ENCODE measurements around the gene PSMC4.
"Not testable (repeated sequence)": the region's sequence is repeated elsewhere in the genome, so short reads cannot be mapped to it uniquely, and the experiment has no call there.

PSMC4 gene

DNA sequence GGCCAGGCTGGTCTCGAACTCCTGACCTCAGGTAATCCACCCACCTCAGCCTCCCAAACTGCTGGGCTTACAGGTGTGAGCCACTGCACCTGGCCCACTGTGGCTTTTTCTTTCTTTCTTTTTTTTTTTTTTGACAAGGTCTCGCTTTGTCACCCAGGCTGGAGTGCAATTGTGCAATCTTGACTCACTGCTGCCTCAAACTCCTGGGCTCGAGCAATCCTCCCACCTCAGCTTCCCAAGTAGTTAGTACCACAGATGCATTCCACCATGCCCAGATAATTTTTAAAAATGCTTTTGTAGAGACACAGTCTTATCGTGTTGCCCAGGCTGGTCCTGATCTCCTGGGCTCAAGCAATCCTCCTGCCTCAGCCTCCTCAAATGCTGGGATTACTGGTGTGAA lies 24.4 kb upstream of the PSMC4 start:
- no peak for DNase-seq (ENCODE audit: low read depth)

DNA sequence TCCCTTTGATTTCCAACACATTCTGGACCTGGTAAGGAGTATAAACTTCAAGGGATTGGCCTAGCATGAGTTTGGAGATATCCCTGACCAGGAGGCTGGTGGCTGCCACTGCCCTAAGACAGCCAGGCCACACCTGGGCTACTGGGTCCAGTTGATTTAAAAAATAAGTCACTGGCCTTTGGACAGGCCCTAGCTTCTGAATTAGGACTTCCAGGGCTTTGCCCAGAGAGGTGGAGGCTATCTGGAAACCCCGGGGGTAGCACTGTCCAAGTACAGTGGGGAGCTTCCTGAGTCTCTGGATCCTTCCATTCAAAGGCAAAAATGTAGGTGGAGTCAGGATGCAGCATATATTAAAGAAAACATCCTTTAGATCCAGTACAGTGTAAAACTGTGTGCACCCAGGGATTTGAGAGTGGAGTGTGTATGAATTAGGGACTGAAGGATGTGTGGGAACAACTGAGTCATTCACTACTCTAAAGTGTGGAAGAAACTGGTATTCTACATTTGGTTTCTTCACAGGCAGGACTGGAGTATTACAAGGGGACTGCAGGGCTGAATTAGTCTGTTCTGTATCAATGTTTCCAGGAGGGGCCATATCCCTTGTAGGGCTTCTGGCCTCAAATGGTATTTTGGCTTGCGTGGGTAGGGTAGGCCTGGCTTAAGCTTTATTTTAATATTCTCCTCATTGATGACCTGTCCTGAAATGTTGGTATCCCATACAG lies 21.8 kb upstream of the PSMC4 start:
- DNase-seq (ENCODE audit: low read depth): no peak

- no peak for DNase-seq (ENCODE audit: low read depth)
These were observed 19.8 kb upstream of the PSMC4 start for GRCh38 chr19:39951065-39951650.

GRCh38 chr19:39951686-39952085 lies 19.3 kb upstream of the PSMC4 start:
- DNase-seq (ENCODE audit: low read depth): no peak

GRCh38 chr19:39953915-39954314 lies 17.1 kb upstream of the PSMC4 start:
- no peak for DNase-seq (ENCODE audit: low read depth)

DNA sequence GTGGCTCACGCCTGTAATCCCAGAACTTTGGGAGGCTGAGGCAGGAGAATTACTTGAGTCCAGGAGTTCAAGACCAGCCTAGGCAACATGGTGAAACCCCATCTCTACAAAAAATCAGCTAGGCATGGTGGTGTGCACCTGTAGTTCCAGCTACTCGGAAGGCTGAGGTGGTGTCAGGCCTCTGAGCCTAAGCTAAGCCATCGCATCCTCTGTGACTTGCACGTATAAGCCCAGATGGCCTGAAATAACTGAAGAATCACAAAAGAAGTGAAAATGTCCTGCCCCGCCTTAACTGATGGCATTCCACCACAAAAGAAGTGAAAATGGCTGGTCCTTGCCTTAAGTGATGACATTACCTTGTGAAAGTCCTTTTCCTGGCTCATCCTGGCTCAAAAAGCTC lies 13.1 kb upstream of the PSMC4 start:
- not testable (repeated sequence) for DNase-seq (ENCODE audit: low read depth)

- DNase-seq (ENCODE audit: low read depth): not testable (repeated sequence)
These were observed 12.0 kb upstream of the PSMC4 start for GRCh38 chr19:39958942-39959341.

DNA sequence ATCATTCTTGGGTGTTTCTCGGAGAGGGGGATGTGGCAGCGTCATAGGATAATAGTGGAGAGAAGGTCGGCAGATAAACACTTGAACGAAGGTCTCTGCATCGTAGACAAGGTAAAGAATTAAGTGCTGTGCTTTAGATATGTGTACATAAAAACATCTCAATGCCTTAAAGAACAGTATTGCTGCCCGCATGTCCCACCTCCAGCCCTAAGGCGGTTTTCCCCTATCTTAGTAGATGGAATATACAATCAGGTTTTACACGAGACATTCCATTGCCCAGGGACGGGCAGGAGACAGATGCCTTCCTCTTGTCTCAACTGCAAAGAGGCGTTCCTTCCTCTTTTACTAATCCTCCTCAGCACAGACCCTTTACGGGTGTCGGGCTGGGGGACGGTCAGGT lies 11.6 kb upstream of the PSMC4 start:
- not testable (repeated sequence) for DNase-seq (ENCODE audit: low read depth)

DNA sequence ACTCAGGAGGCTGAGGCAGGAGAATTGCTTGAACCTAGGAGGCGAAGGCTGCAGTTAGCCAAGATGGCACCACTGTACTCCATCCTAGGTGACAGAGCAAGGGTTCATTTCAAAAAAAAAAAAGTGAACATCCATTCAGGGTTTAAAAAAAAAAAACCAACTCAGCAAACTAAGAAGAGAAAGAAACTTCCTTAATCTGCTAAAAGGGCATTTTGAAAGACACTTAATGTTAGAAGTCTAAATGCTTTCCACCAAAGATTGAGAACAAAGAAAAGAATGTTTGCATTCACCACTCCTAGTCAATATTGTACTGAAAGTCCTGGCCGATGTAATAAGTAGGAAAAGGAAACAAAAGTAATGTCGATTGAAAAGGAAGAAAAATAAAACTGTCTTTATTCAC lies 7.1 kb upstream of the PSMC4 start:
- DNase-seq (ENCODE audit: low read depth): no peak

DNA sequence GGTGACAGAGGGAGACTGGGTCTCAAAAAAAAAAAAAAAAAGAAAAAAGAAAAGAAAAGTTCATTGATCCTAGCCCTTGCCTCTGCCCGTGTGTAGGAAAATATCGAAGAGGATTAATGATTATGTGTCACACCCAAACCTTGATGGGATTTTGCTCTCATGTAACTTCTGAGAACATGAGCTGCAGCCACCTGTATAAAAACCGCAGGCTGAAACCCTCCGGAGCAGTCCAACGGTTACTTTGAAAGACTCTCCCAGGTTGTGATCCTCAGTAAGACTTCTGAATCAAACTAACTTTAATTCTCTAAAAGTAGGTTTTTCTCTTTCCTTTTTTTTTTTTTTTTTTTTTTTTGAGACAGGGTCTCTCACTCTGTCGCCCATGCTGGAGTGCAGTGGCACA lies 4.3 kb upstream of the PSMC4 start:
- DNase-seq (ENCODE audit: low read depth): no peak

DNA sequence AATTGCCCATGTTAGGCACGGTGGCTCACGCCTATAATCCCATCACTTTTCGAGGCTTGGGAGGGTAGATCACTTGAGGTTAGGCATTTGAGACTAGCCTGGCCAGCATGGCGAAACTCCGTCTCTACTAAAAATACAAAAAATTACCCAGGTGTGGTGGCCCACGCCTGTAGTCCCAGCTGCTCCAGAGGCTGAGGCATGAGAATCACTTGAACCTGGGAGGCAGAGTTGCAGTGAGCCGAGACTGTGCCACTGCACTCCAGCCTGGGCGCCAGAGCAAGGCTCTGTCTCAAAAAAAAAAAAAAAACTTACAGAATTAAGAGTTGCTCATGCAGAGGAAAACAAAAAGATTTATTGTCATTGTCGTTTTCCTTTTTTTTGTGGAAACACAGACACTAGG lies 3.4 kb upstream of the PSMC4 start:
- no peak for DNase-seq (ENCODE audit: low read depth)

DNA sequence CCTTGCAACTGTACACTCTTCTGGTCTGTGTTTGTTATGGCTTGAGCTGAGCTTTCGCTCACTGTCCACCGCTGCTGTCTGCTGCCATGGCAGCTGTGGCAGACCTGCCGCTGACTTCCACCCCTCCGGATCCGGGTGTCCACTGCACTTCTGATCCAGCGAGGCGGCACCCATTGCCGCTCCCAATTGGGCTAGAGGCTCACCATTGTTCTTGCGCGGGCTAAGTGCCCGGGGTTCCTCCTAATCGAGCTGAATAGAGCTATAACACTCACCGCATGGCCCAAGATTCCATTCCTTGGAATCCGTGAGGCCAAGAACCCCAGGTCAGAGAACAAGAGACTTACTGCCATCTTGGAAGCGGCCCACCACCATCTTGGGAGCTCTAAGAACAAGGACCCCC lies 2.2 kb upstream of the PSMC4 start:
- no peak for DNase-seq (ENCODE audit: low read depth)

- no peak for DNase-seq (ENCODE audit: low read depth)
These were observed 1.7 kb upstream of the PSMC4 start for GRCh38 chr19:39969266-39969665.

DNA sequence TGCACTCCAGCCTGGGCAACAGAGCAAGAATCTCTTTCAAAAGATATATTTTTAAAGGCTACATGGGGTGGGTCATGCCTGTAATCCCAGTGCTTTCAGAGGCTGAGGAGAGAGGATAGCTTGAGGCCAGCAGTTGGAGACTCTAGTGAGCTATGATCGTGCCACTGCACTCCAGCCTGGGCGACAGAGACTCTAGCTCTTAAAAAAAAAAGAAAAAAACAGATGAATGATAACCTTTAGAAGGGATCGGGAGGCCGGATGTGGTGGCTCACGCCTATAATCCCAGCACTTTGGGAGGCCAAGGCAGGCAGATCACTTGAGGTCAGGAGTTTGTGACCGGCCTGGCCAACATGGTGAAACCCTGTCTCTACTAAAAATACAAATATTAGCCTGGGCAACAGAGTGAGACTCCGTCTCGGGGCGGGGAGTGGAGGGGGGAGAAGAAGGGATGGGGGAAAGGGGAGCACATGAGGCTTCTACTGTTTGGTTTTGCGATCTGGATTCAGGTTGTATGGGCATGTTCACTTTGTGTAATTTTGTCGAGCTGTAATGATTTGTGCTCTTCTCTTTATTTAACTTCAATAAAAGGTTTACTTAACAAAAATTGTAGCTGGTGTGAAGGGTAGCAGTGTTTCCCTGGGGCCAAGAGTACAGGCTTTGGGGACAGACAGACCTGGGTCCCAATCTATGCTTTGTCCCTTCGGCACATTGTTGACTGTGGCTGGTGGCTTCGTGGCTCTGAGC lies 1.1 kb upstream of the PSMC4 start:
- DNase-seq (ENCODE audit: low read depth): no peak

- DNase-seq (ENCODE audit: low read depth): no peak
These were observed 615 bp upstream of the PSMC4 start for GRCh38 chr19:39970425-39970674.

- DNase-seq (ENCODE audit: low read depth): no peak
These were observed 543 bp downstream of the PSMC4 start for GRCh38 chr19:39971380-39972035.

DNA sequence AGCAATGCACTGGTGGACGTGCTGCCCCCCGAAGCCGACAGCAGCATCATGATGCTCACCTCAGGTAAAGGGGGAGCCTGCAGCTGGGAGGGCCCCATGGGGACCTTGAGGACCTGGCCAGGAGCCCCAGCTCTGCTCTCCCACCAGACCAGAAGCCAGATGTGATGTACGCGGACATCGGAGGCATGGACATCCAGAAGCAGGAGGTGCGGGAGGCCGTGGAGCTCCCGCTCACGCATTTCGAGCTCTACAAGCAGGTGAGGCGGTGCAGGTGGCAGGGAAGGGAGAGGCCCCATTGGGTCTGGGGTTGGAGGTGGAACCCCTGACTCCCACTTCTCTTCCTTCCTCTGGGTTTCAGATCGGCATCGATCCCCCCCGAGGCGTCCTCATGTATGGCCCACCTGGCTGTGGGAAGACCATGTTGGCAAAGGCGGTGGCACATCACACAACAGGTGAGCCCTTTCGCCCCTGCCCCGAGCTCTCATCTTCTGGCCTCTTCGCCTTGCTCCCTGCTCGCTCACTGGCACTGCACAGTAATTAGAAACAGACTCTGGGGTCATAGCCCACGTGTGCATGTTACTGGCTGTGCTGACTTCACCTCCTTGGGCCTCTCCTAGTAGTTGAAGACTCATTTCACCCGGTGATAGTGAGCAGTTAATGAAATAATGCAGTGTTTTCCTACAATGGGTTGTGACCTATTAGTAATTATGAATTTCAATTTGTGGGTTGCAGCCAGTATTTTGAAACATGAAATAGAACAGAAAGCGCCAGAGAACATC lies 3.6 kb downstream of the PSMC4 start:
- no peak for DNase-seq (ENCODE audit: low read depth)

DNA sequence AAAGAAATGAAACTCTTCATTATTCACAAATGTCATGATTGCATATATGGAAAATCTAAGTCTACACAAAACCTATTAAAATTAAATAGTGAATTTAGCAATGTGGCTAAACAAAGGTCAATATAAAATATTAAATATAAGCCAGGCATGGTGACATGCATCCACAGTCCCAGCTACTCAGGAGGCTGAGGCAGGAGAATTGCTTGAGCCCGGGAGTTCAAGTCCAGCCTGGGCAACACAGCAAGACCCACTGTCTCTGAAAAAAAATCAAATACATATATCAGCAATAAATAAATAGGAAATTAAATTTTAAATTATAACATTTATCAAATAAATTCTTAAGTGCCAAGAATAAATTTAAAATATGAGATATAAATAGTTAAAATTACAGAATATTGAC lies 11.9 kb downstream of the PSMC4 start:
- DNase-seq (ENCODE audit: low read depth): no peak

DNA sequence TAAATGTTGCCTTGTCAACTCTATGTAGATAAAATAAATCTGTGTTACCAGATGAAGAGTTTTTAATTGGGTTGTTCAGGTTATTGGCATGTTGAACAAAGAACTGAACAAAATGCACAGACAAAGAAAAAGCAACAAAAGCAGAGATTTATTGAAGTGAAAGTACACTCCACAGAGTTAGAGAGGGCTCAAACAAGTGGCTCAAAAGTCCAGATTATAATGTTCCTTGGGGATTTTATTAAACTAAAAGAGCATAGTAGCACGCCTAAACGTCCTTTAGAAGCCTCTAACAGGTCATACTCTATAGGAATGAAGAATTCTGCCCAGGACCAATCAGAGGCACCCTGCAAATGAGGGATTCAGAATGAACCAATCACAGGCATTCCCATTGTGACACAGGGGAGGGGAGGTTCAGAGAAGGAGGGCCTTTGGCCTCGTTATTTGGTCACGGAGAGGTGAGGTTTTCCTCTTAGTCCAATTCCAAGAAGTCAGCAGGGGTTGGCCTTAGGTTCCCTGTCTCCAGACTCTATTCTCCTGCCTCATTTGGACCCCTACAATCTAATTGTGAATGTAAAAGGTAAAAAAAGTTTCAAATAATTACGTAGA lies 12.8 kb downstream of the PSMC4 start:
- no peak for DNase-seq (ENCODE audit: low read depth)

- no peak for DNase-seq (ENCODE audit: low read depth)
These were observed 15.7 kb downstream of the PSMC4 start for GRCh38 chr19:39986643-39987042.

GRCh38 chr19:39987167-39987566 lies 16.2 kb downstream of the PSMC4 start:
- no peak for DNase-seq (ENCODE audit: low read depth)

DNA sequence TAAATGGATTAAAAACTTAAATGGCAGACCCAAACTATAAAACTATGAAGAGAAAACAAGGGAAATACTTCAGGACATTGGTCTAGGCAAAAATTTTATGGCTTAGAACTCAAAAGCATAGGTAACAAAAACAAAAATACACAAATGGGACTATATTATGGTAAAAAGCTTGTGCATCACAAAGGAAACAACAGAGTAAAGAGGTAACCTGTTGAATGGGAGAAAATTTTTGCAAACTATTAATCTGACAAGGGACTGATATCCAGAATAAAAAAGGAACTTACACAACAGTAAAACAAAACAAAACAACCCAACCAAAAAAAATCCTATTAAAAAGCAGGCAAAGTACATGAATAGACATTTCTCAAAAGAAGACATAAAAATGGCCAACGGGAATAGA lies 16.6 kb downstream of the PSMC4 start:
- DNase-seq (ENCODE audit: low read depth): no peak
